GM18498 (cell line): ENCODE data around the gene ASB3.
"Not testable (repeated sequence)": the region's sequence is repeated elsewhere in the genome, so short reads cannot be mapped to it uniquely, and the experiment has no call there.

Experiments used
- ATAC-seq: cut with Tn5 transposase; IDR thresholded peaks from one replicate; pipeline ENCODE4 v1.9.1; 2021; ENCODE audit warnings: mild to moderate bottlenecking, moderate library complexity; ENCODE audit not compliant: unreplicated experiment

The ASB3 gene

GRCh38 chr2:53660886-53661285 is 125.9 kb downstream of the ASB3 start:
- no peak for ATAC-seq

DNA sequence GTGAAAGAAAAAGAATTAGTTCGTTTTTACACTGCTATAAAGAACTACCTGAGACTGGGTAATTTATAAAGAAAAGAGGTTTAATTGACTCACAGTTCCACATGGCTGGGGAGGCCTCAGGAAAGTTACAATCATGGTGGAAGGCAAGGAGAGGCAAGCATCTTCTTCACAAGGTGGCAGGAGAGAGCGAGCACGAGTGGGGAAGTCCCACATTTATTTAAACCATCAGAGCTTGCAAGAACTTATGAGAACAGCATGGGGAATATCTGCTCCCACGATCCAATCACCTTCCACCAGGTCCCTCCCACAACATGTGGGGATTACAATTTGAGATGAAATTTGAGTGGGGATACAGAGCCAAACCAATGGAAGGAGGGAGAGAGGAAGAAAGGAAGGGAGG is 128.3 kb downstream of the ASB3 start:
- not testable (repeated sequence) for ATAC-seq

DNA sequence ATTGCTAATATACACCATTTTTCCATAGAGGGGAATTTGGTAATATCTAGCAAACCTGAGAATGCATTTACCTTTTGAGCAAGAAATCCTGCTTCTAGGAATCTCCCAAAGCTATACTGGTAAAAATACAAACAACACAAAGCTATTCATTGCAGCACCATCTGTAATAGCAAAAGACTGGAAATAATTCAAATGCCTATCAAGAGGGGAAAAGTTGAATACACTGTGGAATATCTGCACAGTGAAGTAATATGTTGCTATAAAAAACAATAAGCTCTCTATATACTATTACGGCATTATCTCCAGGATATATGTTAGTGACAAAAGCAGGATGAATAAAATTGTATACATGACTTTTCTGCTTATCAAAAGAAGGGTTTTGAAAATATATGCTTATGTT is 131.5 kb downstream of the ASB3 start:
- ATAC-seq: no peak

- ATAC-seq: no peak
These were observed 132.4 kb downstream of the ASB3 start for GRCh38 chr2:53654396-53654795.

DNA sequence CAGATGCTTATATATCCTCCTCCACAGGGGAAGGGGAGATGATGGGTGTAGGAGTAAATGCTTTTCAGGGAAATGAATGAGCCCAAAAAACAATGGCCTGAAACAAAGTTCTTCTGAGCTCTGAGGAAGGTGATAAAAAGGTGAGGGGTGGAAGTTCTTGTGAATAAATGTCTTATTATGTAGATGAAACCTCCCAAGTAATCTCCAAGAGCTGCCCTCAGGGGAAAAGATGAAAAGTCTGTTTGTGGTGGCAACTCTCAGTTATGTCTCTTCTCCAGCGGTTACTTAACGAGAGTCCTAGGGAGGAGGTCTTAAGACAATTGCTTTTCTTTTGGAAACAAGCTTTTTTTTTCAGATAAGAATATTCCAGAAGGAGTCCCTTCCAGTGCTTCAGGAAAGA is 134.6 kb downstream of the ASB3 start:
- no peak for ATAC-seq

- ATAC-seq: no peak
These were observed 140.0 kb downstream of the ASB3 start for GRCh38 chr2:53646788-53647187.

DNA sequence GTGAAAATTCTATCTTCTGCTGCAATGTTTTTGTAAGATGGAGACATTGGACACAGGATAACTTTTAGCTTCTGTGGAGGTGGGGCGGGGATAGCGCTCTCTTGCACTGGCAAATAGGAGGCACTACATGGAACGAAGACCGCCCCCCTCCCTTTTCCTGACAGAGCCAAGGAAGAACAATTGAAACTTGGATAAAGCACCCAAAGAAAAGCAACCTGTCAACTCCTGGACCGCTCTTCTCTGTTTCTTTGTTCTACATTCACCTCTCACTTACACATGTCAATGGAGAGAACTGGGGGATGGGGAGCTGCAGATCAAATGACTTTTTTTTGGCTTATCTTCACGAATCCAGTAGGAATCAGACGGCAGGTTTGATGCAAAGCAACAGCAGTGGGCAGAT is 145.5 kb downstream of the ASB3 start:
- no peak for ATAC-seq

DNA sequence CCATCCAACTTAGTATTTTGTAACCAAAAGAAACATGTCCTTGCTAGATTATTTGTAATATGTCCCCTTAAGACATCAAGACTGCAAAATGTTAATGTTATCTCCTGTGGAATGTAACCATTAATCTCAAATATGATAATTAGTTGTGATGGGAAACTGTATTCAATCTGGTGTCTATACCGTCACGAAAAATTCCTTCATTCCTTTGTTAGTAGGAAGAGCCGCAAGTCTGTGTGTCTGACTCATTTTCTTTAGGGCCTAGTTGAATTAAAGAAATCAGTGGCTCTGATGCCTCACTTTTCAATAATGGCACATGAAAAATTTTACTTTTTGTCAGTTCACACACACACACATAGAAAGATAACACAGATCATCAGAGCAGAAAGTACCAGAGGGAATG is 146.3 kb downstream of the ASB3 start:
- no peak for ATAC-seq

- no peak for ATAC-seq
These were observed 150.2 kb downstream of the ASB3 start for GRCh38 chr2:53636596-53636995.

GRCh38 chr2:53636109-53636508 is 150.6 kb downstream of the ASB3 start:
- no peak for ATAC-seq

DNA sequence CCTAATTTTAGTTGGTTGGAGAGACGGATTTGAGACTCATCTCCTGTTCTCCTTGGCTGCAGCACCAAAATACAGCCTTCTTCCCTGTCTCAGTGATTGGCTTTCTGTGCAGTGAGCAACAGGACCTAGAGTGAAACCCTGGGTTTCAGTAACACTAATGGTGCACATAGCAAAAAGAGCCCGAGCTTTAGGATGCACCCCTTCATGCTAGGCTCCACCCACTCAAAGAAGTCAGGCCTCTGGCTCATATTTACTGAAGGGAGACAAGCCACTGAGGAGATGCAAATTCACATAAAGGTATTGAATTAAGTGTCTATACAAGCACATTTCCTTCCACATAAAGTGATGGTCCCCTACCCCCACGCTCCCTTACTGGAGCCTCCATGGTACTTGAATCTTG is 151.1 kb downstream of the ASB3 start:
- ATAC-seq: no peak

- ATAC-seq: no peak
These were observed 153.3 kb downstream of the ASB3 start for GRCh38 chr2:53633441-53633840.

GRCh38 chr2:53632714-53633113 is 154.0 kb downstream of the ASB3 start:
- no peak for ATAC-seq

- no peak for ATAC-seq
These were observed 154.7 kb downstream of the ASB3 start for GRCh38 chr2:53632126-53632460.

DNA sequence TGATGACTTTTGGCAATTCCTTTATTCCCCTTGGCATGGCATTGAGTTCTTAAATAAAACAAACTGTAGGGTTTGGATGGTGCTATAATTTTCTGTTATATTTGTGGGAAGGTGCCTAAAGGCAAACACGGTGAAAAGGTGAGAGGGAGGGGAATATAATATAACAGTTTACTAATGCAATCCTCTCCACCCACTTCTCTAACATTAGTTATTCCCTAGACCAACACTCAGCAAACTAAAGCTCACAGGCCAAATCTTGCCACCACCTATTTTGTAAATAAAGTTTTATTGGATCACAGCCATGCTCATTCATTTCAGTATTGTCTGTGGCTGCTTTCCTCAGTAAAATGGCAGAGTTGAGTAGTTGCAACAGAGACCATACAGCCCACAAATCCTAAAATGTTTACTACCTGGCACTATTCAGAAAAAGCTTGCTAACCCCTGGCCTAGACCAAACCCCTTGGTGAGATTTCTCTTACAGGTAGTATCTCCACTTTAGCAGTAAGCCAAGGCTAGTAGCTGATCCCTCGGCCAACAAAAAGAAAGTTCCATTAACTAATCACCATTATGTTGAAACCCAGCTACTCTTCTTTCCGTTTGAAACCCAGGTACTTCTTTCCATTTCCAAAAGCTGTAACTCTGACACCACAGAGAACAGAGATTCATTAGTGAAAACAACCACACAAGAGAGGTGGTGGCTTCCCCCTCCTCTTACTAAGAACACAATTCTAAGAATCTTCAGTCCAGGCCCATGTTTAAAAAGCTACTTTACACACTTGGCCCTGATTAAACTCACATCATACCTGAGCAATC is 155.2 kb downstream of the ASB3 start:
- ATAC-seq: peak; percentile 79

DNA sequence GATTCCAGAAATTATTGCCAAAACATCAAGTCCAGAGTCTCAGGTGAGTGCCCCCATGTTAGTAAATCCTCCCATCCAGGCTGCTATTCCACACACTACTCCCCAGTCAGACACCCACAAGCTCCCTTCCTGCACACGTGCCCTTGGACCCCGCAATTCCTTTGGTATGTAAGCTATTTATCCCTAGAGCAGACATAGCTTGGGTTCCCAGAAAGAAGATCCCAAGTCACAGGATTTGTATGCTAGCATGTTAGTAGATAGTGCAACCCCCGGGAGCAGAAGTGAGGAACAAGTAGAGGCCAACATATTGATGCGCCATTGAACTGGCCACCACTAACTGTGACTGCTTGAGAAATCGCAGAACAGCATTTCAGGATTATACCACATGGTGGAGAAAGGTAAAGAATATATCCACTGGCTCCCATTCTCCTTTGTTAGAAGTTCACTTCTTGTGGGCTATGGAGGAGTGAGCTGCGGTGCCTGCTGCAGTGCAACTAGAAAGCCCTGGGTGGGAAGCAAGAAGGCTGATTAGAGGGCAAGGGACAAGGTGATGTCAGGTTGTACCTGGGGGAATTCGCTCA is 156.6 kb downstream of the ASB3 start:
- ATAC-seq: no peak

DNA sequence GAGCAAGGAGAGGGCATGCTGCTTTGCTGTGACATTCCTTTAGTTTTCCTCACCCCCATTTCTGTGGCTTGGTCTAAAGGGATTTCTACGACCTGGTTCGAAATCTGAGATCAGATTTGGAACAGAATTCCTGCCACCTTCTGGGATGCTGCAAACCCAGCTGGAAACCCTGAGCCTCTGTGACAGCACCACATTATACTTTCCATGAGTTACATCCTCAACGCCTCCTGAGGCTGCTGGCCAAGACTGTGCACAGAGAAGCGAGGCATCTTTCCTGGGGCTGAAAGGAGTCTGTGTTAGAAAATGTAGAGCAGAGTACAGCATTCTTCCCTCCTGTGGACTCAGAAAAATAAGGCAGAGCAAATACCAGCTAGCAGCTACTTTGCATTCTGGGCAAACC is 157.3 kb downstream of the ASB3 start:
- no peak for ATAC-seq

- no peak for ATAC-seq
These were observed 157.8 kb downstream of the ASB3 start for GRCh38 chr2:53629001-53629400.

DNA sequence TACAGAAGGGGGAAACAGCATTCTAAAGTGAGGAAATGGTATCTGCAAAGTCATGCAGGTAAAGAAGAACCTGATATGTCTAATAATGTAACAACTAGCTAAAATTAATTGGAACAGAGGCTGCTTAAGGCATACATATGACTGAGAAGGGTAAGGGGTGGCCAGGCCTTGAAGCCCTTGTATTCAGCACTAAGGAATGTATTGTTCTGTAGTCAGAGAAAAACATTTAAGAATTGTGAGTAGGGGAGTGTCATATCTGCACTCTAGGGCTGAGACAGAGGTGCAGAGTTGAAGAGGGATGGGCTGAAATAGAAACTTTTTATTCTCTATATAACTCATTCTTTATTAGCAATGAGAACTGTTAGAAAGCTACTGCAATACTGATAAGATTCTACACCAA is 164.6 kb downstream of the ASB3 start:
- no peak for ATAC-seq

- no peak for ATAC-seq
These were observed 165.8 kb downstream of the ASB3 start for GRCh38 chr2:53620981-53621380.
